GM12801 (cell line): ENCODE data around the gene PARD3.

Source experiments
- CTCF ChIP-seq: IDR thresholded peaks from one replicate; pipeline ENCODE4 v1.5.1; 2011; ENCODE audit warnings: control low read depth; ENCODE audit not compliant: insufficient read length; ENCODE audit errors: extremely low read depth

The PARD3 gene

GRCh38 chr10:34778237-34778636 is 36.9 kb downstream of the PARD3 start:
- no peak for TF ChIP-seq CTCF

GRCh38 chr10:34776090-34776690 is 38.9 kb downstream of the PARD3 start:
- no peak for TF ChIP-seq CTCF

- TF ChIP-seq CTCF, result no peak
These were observed 40.0 kb downstream of the PARD3 start for GRCh38 chr10:34775044-34775637.

GRCh38 chr10:34773636-34774630 is 41.2 kb downstream of the PARD3 start:
- TF ChIP-seq CTCF, result no peak

- TF ChIP-seq CTCF, result no peak
These were observed 43.6 kb downstream of the PARD3 start for GRCh38 chr10:34771525-34771924.

- no peak for TF ChIP-seq CTCF
These were observed 44.0 kb downstream of the PARD3 start for GRCh38 chr10:34771106-34771505.

GRCh38 chr10:34769899-34770298 is 45.2 kb downstream of the PARD3 start:
- no peak for TF ChIP-seq CTCF
